Type B pancreatic cell (in vitro differentiated cells): ENCODE measurements around the gene FIS1. TPM values are rescaled to one million over a fixed set of nuclear protein-coding genes. Genes with fewer than 3 reads are reported as not detected.
"Not testable (repeated sequence)": the region's sequence is repeated elsewhere in the genome, so short reads cannot be mapped to it uniquely, and the experiment has no call there.

Experiments used
- DNase-seq: peaks from one replicate; pipeline ENCODE4 v3.0.0; 2021; ENCODE audit warnings: mixed read lengths; ENCODE audit not compliant: unreplicated experiment; ENCODE audit errors: extremely low spot score
- H3K27ac Mint-ChIP-seq: 2 replicates; pipeline ENCODE4 v1.8.0; 2021; ENCODE audit warnings: mild to moderate bottlenecking, mixed read lengths
- H3K27me3 Mint-ChIP-seq: 2 replicates; pipeline ENCODE4 v1.8.0; 2021; ENCODE audit warnings: mixed read lengths
- H3K36me3 Mint-ChIP-seq: 2 replicates; pipeline ENCODE4 v1.8.0; 2021; ENCODE audit warnings: mixed read lengths
- H3K4me1 Mint-ChIP-seq: one replicate; pipeline ENCODE4 v1.8.0; 2021; ENCODE audit warnings: mixed read lengths; ENCODE audit not compliant: unreplicated experiment
- H3K4me3 Mint-ChIP-seq: 2 replicates; pipeline ENCODE4 v1.8.0; 2021; ENCODE audit warnings: mild to moderate bottlenecking, mixed read lengths
- H3K9me3 Mint-ChIP-seq: 2 replicates; pipeline ENCODE4 v1.8.0; 2021; ENCODE audit warnings: mixed read lengths
- total RNA-seq: library from RNA; stranded (reverse); gene quantifications from 2 replicates; pipeline ENCODE4 v1.2.1, GENCODE V29; 2021; ENCODE audit warnings: low replicate concordance
- TF ChIP-seq, protein P1 (sequence below): fragments of 200-600 bp; sonication (generic); conservative IDR thresholded peaks from 2 replicates; pipeline ENCODE4 v1.5.0; 2021; ENCODE audit warnings: antibody characterized with exemption, mild to moderate bottlenecking

FIS1 gene
- total RNA-seq, 1 donor from 2014 or later = 110 TPM

DNA sequence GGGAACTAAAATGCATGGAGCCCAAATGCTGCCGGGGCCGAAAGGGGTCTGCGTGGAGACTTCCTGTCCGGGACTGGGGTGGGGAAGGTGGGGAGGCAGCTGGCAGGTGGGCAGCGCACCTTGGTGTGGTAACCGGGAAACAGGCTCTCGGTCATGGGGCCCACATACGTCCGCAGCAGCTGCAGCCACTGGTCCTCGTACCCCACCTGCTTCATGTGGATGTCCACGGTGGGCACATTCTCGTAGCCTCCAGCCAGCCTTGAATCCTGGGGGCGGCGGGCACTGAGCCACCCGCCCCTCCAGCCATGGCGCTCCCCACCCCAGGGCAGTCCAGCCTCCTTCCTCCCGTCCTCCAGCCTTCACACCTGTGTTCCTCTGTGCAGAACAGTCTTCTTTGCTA is 37.4 kb downstream of the FIS1 start:
- Mint-ChIP-seq H3K27me3 (peaks cover 18% of the 10 kb centered on the region), H3K36me3 (no peaks in the 10 kb centered on the region), H3K9me3 (no peaks in the 10 kb centered on the region), H3K4me1 (no peaks in the 10 kb centered on the region), H3K27ac (no peak overlapping the region), H3K4me3 (no peak overlapping the region)
- no peak for DNase-seq
- TF ChIP-seq, protein P1, sequence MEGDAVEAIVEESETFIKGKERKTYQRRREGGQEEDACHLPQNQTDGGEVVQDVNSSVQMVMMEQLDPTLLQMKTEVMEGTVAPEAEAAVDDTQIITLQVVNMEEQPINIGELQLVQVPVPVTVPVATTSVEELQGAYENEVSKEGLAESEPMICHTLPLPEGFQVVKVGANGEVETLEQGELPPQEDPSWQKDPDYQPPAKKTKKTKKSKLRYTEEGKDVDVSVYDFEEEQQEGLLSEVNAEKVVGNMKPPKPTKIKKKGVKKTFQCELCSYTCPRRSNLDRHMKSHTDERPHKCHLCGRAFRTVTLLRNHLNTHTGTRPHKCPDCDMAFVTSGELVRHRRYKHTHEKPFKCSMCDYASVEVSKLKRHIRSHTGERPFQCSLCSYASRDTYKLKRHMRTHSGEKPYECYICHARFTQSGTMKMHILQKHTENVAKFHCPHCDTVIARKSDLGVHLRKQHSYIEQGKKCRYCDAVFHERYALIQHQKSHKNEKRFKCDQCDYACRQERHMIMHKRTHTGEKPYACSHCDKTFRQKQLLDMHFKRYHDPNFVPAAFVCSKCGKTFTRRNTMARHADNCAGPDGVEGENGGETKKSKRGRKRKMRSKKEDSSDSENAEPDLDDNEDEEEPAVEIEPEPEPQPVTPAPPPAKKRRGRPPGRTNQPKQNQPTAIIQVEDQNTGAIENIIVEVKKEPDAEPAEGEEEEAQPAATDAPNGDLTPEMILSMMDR = no peak

GRCh38 chr7:101206665-101207042 is 38.2 kb downstream of the FIS1 start:
- Mint-ChIP-seq H3K9me3 (no peaks in the 10 kb centered on the region), H3K4me1 (no peaks in the 10 kb centered on the region), H3K36me3 (no peaks in the 10 kb centered on the region), H3K4me3 (no peak overlapping the region), H3K27ac (no peak overlapping the region), H3K27me3 (peaks cover 25% of the 10 kb centered on the region)
- TF ChIP-seq, protein P1 = no peak
- DNase-seq = no peak

- no peaks in the 10 kb centered on the region for H3K9me3 Mint-ChIP-seq
- peaks cover 31% of the 10 kb centered on the region for H3K27me3 Mint-ChIP-seq
- H3K4me3 Mint-ChIP-seq = no peak overlapping the region
- no peak overlapping the region for H3K27ac Mint-ChIP-seq
- no peaks in the 10 kb centered on the region for H3K36me3 Mint-ChIP-seq
- TF ChIP-seq, protein P1 = no peak
- no peak for DNase-seq
- no peaks in the 10 kb centered on the region for H3K4me1 Mint-ChIP-seq
These were observed 38.8 kb downstream of the FIS1 start for GRCh38 chr7:101205901-101206664.

DNA sequence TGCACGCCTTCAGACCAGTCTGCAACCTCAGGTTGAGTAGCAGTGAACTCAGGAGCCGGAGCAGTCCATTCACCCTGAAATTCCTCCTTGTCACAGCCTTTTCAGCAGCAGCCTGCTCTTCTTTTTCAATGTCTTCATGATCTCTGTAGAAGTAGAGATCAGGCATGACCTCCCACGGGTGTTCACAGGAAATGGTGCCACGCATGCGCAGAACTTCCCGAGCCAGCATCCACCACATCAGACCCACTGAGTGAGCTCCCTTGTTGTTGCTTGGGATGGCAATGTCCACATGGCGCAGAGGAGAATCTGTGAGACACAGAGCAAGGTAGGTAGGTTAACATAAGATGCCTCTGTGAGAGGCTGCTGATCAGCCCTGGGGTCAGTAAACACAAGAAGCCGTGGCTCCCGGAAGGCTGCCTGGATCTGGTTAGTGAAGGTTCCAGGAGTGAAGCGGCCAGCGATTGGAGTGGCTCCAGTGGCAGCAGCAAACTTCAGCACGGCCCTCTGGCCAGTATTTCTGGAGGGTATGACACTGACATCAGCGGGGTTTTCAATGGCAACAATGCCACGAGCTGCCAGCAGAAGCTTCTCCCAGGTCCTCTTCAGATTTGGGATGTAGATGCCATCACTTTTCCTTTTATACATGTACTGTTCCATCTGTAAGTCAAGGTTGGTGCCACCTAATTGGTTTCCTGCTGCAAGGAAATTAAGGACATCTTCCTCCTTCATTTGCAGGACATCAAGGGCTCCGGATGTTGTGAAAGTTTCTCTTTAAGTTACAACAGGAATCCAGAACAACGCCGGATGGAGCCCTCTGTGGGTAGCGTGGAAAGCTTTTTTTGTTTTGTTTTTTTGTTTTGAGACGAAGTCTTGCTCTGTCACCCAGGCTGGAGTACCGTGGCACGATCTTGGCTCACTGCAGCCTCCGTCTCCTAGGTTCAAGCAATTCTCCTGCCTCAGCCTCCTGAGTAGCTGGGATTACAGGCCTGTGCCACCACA is 40.8 kb downstream of the FIS1 start:
- H3K36me3 Mint-ChIP-seq, DNase-seq, H3K4me1 Mint-ChIP-seq, H3K9me3 Mint-ChIP-seq, H3K27ac Mint-ChIP-seq, H3K4me3 Mint-ChIP-seq: not testable (repeated sequence)
- peaks cover 45% of the 10 kb centered on the region for H3K27me3 Mint-ChIP-seq

DNA sequence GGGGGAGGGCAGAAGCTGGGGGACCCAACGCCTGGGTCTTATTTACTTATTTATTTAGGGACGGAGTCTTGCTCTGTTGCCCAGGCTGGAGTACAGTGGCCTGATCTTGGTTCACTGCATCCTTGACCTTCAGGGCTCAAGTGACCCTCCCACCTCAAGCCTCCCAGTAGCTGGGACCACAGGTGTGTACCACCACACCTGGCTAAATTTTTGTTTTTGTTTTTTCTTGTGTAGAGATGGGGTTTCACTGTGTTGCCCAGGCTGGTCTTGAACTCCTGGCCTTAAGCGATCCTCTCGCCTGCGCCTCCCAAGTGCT is 42.3 kb downstream of the FIS1 start:
- TF ChIP-seq, protein P1 = no peak
- H3K9me3 Mint-ChIP-seq = no peaks in the 10 kb centered on the region
- DNase-seq = no peak
- peaks cover 5% of the 10 kb centered on the region for H3K4me1 Mint-ChIP-seq
- peaks cover 45% of the 10 kb centered on the region for H3K27me3 Mint-ChIP-seq
- H3K4me3 Mint-ChIP-seq = no peak overlapping the region
- no peaks in the 10 kb centered on the region for H3K36me3 Mint-ChIP-seq
- no peak overlapping the region for H3K27ac Mint-ChIP-seq
